ENCODE results near the gene STXBP6. TPM values are rescaled to one million over a fixed set of nuclear protein-coding genes. Genes with fewer than 3 reads are reported as not detected.

Gene STXBP6
- total RNA-seq (ENCODE audit: unreplicated experiment), result 0.51 TPM
- long read RNA-seq, result 0 reads

GRCh38 chr14:25049568-25050268 is at the start of gene STXBP6:
TSS of gene STXBP6 (minus strand) at chr14:25050147. CDS start at chr14:24974818, 75,329 bp downstream.
- no peaks in the 10 kb centered on the region for H3K9me3 Mint-ChIP-seq (ENCODE audit: unreplicated experiment)
- peak within 1 kb of the TSS; percentile 16 for H3K27ac Mint-ChIP-seq (ENCODE audit: unreplicated experiment)
- DNase-seq (ENCODE audit: low spot score), result peak; percentile 65
- H3K4me3 Mint-ChIP-seq (ENCODE audit: unreplicated experiment), result peak within 1 kb of the TSS; percentile 90
- peaks cover 16% of the 10 kb centered on the region for H3K27me3 Mint-ChIP-seq (ENCODE audit: unreplicated experiment)
- peaks cover 13% of the 10 kb centered on the region for H3K4me1 Mint-ChIP-seq (ENCODE audit: unreplicated experiment)
- TF ChIP-seq CTCF (IDR thresholded peaks at IDR 0.05; ENCODE audit: unreplicated experiment), result no peak
- H3K36me3 Mint-ChIP-seq (ENCODE audit: low read depth, unreplicated experiment), result no peaks in the 10 kb centered on the region

DNA sequence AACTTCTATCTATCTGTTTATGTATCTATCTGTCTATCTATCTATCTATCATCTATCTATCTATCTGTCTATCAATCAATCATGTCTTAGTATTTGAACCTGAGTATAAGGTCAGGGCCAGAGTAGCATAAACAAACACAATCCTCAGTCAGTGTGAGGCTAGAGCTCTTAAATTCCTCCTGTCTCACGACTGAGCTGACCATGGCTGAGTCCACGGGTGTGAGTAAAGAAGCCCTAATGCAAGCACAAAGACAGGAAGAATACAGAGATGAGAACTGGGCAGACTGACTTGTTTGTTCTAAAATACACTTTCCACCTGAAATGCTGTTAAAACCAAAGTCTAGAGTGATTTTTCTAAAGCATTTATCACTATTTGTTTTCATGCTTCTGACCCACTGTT is 47.2 kb upstream of the STXBP6 start:
- Mint-ChIP-seq H3K27ac (ENCODE audit: unreplicated experiment) (no peak overlapping the region), H3K4me3 (ENCODE audit: unreplicated experiment) (no peak overlapping the region), H3K9me3 (ENCODE audit: unreplicated experiment) (no peaks in the 10 kb centered on the region), H3K36me3 (ENCODE audit: low read depth, unreplicated experiment) (no peaks in the 10 kb centered on the region), H3K4me1 (ENCODE audit: unreplicated experiment) (no peaks in the 10 kb centered on the region), H3K27me3 (ENCODE audit: unreplicated experiment) (peaks cover 2% of the 10 kb centered on the region)
- no peak for DNase-seq (ENCODE audit: low spot score)
- TF ChIP-seq CTCF (IDR thresholded peaks at IDR 0.05; ENCODE audit: unreplicated experiment), result no peak

- no peaks in the 10 kb centered on the region for H3K36me3 Mint-ChIP-seq (ENCODE audit: low read depth, unreplicated experiment)
- no peak for TF ChIP-seq CTCF (IDR thresholded peaks at IDR 0.05; ENCODE audit: unreplicated experiment)
- peaks cover 2% of the 10 kb centered on the region for H3K27me3 Mint-ChIP-seq (ENCODE audit: unreplicated experiment)
- no peaks in the 10 kb centered on the region for H3K4me1 Mint-ChIP-seq (ENCODE audit: unreplicated experiment)
- H3K27ac Mint-ChIP-seq (ENCODE audit: unreplicated experiment), result no peak overlapping the region
- no peaks in the 10 kb centered on the region for H3K9me3 Mint-ChIP-seq (ENCODE audit: unreplicated experiment)
- DNase-seq (ENCODE audit: low spot score), result no peak
- no peak overlapping the region for H3K4me3 Mint-ChIP-seq (ENCODE audit: unreplicated experiment)
These were observed 45.9 kb upstream of the STXBP6 start for GRCh38 chr14:25095736-25096437.

DNA sequence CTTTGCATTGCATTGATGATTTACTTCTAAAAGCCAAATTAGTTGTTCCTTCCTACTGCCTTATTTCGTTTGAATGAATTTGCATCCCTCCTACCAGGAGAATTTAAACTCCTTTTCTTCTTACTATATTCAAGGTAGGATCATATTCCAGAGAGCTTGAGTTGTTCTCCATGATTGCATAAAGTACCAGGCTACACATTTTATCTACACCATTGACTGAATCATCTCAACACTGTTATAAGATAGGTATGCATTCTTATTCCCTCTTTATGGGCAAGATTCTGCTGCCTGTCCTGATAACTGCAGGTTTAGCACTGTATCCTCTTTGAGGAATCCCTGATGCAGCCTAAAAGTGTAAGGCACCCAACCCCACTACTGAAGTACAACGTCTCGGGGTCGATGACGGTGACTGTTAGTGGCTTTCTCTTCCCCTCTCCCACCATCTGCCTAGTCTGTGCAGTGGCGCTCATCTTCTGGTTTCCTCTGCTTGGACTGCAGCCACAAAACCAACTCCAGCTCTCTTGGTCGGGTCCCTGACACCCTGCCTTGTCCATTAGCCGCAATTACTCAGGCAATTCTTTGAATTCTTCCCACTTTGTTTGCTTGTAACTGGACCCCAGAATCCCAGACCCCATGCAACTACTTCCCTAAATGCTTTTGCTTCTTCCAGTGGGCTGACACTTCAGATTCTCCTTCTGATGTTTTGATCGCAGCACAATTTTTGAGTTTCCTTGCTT is 44.4 kb upstream of the STXBP6 start:
- TF ChIP-seq CTCF (IDR thresholded peaks at IDR 0.05; ENCODE audit: unreplicated experiment), result no peak
- Mint-ChIP-seq H3K4me3 (ENCODE audit: unreplicated experiment) (no peak overlapping the region), H3K27me3 (ENCODE audit: unreplicated experiment) (peaks cover 2% of the 10 kb centered on the region), H3K36me3 (ENCODE audit: low read depth, unreplicated experiment) (no peaks in the 10 kb centered on the region), H3K27ac (ENCODE audit: unreplicated experiment) (no peak overlapping the region), H3K9me3 (ENCODE audit: unreplicated experiment) (no peaks in the 10 kb centered on the region), H3K4me1 (ENCODE audit: unreplicated experiment) (no peaks in the 10 kb centered on the region)
- no peak for DNase-seq (ENCODE audit: low spot score)

Measured in endothelial cell (in vitro differentiated cells).